ENCODE measurements around the gene APOBEC3C.
"Not testable (repeated sequence)": the region's sequence is repeated elsewhere in the genome, so short reads cannot be mapped to it uniquely, and the experiment has no call there.

Gene APOBEC3C

DNA sequence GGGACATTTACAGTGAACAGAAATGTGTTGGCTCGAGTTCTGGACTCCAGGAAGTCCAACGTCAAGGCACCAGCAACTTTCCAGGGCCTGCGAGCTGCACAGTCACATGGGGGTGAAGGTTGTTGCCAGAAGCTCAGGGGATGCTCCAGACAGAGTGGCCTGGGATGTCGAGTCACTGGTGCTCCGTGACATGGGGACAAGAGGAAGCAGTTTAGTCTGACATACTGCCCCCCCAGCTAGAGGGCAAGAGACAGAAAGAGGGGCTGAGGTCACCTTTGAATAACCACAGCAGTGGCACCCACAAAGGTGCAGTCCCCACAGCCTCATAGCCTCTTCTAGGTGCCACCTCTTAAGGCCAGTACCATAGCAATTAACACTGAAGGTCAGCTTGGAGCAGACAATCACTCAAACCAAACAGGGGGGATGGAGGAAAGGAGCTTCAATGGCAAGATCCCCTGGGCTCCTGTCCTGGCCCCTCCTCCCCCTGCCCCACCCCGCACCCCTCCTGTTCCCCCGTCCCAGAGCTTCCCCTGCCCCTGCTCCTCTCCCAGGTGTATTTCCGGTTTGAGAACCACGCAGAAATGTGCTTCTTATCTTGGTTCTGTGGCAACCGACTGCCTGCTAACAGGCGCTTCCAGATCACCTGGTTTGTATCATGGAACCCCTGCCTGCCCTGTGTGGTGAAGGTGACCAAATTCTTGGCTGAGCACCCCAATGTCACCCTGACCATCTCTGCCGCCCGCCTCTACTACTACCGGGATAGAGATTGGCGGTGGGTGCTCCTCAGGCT lies 10.7 kb downstream of the APOBEC3C start:
- no peak for FAIRE-seq

DNA sequence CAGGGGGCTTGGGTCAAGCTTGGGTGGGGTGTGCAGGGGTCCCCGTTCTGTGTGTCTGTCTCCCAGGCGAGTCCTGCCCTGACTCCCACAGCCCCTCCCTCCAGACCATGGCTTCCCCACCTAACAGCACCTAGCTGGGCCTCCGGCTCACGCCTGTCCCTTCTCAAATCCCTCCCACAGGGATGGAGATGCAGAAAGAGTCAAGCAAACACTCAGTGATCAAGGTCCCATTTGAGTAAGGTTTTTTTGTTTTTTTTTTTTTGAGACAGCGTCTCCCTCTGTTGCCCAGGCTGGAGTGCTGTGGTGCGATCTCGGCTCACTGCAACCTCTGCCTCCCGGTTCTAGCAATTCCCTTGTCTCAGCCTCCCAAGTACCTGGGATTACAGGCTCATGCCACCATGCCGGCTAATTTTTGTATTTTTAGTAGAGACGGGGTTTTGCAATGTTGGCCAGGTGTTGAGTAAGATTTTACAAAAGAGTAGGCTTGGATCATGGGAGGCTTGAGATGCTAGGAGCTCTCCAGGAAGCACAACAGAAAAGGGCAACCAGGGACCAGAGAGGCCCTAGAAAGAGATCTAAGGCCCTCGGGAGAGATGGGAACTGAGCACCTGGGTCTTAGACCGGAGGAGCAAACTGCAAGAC lies 12.6 kb downstream of the APOBEC3C start:
- FAIRE-seq, result no peak

DNA sequence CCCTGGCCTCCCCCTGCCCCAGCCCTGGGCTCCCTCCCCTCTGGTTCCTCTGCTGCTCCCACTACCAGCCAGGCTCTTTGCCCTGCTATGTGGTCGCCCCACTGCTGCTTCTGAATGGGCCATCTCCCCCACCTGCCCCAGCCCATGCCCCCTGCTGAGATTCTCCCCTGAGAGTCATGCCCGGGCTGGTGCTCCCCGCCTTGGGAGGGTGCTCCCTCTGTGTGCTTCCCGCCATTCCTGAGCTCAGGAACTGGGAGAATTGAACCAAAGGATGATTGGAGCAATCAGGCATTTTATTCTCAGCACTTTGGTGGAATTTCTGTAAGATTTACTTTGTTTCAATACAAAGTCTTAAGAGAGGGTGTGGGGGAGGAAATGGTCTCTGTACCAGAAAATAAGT lies 13.7 kb downstream of the APOBEC3C start:
- no peak for FAIRE-seq

DNA sequence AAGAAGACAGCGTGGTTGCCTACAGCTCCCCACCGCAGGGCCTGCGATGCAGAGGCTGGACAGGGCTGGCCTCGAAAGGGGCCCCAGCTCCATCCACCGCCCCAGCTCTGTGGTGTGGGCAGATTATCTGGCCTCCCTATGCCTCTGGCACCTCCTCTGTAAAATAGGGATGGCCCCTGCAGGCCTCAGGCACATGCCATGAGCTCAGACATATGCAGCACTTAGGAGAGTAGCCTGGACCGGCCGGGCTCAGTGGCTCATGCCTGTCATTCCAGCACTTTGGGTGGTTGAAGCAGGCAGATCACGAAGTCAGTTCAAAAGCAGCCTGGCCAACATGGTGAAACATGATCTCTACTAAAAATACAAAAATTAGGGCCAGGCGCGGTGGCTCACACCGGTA lies 14.2 kb downstream of the APOBEC3C start:
- FAIRE-seq, result no peak

DNA sequence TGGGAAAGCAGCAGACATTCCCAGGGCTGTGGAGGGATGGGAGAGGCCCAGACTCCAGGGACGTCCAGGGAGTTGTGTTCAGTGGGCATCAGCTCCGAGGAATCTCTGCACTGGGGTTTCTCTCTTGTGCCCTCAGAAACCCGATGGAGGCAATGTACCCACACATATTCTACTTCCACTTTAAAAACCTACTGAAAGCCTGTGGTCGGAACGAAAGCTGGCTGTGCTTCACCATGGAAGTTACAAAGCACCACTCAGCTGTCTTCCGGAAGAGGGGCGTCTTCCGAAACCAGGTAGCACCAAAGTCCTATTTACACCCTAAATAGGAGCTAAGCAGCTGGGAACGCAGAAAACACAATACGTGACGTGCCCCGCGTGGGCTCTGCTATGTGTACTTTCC lies 15.2 kb downstream of the APOBEC3C start:
- FAIRE-seq, result no peak

DNA sequence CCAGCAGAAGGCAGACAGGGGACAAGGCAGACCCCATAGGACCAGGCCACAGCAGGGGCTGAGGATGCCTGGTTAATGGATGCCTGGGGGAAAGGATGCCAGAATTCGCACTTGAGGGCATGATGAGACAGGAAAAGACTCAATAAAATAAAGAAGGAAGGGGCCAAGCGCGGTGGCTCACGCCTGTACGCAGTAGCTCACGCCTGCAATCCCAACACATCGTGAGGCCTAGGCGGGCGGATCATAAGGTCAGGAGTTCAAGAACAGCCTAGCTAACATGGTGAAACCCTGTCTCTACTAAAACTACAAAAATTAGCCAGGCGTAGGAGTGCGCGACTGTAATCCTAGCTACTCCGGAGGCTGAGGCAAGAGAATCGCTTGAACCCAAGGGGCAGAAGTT lies 16.6 kb downstream of the APOBEC3C start:
- no peak for FAIRE-seq

DNA sequence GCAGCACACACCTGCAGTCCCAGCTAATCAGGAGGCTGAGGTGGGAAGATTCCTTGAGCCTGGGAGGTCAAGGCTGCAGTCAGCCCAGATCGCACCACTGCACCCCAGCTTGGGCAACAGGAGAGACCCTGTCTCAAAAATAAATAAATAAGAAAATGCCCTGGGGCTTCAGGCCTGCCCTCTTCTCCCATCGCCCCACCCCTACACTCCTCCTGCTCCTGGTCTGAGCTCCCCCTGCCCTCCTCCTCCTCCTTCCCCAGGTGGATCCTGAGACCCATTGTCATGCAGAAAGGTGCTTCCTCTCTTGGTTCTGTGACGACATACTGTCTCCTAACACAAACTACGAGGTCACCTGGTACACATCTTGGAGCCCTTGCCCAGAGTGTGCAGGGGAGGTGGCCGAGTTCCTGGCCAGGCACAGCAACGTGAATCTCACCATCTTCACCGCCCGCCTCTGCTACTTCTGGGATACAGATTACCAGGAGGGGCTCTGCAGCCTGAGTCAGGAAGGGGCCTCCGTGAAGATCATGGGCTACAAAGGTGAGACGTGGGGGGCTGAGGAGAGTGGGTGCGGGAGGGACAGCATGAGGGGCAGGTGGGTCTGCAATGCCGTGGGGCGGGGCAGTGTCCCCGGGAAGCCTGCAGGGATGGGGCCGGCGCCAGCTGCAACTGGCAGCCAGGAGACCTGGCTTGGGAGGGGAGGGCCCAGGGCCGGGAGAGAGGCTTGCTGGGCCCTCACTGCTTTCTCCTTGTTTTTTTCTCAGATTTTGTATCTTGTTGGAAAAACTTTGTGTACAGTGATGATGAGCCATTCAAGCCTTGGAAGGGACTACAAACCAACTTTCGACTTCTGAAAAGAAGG lies 17.6 kb downstream of the APOBEC3C start:
- FAIRE-seq, result not testable (repeated sequence)

DNA sequence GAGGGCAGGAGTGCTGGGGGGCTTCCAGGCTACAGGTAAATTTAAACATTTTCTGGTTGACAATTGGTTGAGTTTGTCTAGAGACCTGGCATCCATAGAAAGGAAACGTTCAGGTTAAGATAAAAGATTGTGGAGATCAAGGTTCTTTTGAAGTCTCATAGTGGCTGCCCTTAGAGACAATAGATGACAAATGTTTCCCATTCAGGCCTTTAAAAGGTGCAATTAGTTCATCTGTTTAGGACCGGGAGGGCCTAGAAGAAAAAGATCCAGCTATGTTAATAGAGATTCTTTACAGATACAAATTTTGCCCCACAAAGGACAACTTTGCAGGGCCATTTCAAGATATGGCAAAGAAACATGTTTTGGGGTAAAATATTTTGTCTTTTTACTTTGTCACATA lies 23.0 kb downstream of the APOBEC3C start:
- FAIRE-seq, result not testable (repeated sequence)

DNA sequence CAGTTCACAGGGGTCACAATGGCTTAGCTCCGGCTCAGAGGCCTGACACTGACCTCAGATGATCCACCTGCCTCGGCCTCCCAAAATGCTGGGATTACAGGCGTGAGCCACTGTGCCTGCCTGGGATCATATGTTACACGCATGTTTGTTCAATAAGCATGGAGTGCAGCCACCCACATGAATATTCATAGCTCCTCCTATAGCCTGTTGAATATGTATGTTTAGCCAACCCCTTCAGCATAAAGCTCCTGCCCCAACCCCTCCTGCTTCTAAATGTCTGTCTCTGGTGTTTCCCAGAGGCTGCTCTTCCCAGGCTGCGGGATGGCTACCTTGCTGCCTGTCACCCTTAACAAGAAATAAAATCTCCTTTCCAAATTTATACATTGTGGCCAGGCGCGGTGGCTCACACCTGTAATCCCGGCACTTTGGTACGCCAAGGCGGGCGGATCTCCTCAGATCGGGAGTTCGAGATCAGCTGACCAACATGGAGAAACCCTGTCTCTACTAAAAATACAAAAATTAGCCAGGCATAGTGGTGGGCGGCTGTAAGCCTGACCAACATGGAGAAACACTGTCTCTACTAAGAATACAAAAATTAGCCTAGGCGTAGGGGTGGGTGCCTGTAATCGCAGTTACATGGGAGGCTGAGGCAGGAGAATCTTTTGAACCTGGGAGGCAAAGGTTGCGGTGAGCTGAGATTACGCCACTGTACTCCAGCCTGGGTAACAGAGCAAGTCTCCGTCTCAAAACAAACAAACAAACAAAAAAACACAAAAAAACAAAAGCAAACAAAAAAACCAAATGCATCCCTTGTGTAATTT lies 25.5 kb downstream of the APOBEC3C start:
- FAIRE-seq, result no peak

DNA sequence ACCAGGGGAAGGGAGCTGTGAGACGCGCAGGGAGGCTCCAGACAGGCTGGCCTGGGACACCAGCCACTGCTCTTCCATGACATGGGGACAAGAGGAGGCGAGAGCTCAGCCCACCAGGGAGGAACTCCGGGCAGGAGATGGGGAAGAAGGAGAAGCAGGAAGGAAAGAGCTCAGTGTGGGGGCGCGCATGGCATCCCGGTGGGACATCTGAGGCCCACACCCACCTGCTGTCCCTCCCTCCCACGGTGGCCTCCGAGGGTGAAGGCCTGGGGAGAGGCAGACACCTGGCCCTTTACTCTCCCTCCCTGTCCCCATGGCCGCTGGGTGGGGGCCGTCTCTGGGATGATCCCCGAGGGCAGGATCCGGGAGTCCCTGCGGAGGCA lies 26.1 kb downstream of the APOBEC3C start:
- not testable (repeated sequence) for FAIRE-seq

DNA sequence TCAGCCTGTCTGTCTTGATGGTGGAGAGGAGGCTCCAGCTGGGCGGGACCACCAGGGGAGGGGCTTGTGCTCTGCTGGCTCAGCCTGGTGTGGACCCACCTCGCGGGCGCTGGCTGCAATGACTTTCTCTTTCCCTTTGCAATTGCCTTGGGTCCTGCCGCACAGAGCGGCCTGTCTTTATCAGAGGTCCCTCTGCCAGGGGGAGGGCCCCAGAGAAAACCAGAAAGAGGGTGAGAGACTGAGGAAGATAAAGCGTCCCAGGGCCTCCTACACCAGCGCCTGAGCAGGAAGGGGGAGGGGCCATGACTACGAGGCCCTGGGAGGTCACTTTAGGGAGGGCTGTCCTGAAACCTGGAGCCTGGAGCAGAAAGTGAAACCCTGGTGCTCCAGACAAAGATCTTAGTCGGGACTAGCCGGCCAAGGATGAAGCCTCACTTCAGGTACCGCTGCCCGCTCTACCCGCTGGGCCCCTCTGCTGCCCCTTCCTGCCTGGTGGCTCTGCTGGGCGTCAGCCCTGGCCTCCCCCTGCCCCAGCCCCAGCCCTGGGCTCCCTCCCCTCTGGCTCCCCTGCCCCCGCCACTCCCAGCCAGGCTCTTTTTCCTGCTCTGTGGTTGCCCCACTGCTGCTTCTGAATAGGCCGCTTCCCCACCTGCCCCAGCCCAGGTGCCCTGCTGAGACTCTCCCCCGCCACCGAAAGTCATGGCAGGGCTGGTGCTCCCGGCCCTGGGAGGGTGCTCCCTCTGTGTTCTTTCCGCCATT lies 26.7 kb downstream of the APOBEC3C start, which contains the start of gene APOBEC3F:
APOBEC3F (plus strand) TSS at position 327 of the 759 bp plus-strand sequence; CDS start at position 424, 97 bp downstream.
- FAIRE-seq, result peak; percentile 97

DNA sequence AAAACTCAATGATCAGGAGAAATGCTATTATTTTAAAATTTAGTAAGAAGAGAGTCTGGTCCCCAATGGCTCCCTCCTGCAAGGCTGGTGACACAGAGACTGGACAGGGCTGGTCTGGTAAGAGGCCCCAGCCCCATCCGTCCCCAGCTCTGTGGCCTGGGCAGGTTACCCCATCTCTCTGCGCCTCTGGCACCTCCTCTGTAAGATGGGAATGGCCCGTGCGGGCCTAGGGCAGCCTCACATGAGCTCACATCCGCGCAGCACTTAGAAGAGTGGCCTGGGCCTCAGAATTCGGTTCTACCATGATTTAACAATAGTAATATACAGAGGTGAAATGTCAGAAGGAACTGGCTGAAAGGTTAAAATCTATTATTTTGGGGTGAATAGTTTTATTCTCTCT lies 27.9 kb downstream of the APOBEC3C start:
- FAIRE-seq, result no peak

DNA sequence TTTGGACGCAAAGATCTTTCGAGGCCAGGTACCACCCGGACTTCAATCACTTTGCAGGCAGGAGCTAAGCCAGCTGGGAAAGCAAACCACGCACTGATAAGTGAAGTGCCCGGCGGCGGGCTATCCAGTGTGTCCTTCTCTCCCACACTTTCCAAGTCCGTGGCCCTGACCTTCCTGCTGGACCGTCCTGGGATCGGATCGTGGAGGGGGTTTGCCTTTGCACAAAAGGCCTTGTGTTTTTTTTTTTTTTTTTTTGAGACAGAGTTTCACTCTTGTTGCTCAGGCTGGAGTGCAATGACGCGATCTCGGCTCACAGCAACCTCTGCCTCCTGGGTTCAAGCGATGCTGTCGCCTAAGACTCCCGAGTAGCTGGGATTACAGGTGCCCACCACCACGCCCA lies 29.0 kb downstream of the APOBEC3C start:
- FAIRE-seq, result not testable (repeated sequence)

DNA sequence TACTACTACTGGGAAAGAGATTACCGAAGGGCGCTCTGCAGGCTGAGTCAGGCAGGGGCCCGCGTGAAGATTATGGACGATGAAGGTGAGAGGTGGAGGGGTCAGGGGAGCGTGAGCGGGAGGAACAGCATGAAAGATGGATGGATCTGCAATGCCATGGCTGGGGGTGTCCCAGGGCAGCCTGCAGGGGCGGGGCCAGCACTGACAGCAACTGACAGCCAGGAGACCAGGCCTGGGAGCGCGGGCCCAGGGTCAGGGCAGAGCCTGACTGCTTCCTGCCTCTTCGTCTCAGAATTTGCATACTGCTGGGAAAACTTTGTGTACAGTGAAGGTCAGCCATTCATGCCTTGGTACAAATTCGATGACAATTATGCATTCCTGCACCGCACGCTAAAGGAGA lies 31.1 kb downstream of the APOBEC3C start:
- FAIRE-seq, result not testable (repeated sequence)

DNA sequence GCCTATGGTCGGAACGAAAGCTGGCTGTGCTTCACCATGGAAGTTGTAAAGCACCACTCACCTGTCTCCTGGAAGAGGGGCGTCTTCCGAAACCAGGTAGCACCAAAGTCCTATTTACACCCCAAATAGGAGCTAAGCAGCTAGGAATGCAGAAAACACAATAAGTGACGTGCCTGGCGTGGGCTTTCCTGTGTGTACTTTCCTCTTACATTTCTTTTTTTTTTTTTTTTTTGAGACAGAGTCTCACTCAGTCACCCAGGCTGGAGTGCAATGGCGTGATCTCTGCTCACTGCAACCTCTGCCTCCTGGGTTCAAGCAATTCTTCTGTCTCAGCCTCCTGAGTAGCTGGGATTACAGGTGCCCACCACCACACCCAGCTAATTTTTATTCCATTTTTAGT lies 35.4 kb downstream of the APOBEC3C start:
- not testable (repeated sequence) for FAIRE-seq

DNA sequence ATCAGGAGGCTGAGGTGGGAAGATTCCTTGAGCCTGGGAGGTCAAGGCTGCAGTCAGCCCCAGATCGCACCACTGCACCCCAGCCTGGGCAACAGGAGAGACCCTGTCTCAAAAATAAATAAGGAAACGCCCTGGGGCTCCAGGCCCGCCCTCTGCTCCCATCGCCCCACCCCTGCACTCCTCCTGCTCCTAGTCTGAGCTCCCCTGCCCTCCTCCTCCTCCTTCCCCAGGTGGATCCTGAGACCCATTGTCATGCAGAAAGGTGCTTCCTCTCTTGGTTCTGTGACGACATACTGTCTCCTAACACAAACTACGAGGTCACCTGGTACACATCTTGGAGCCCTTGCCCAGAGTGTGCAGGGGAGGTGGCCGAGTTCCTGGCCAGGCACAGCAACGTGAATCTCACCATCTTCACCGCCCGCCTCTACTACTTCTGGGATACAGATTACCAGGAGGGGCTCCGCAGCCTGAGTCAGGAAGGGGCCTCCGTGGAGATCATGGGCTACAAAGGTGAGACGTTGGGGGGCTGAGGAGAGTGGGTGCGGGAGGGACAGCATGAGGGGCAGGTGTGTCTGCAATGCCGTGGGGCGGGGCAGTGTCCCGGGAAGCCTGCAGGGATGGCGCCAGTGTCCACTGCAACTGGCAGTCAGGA lies 37.9 kb downstream of the APOBEC3C start:
- FAIRE-seq, result not testable (repeated sequence)

DNA sequence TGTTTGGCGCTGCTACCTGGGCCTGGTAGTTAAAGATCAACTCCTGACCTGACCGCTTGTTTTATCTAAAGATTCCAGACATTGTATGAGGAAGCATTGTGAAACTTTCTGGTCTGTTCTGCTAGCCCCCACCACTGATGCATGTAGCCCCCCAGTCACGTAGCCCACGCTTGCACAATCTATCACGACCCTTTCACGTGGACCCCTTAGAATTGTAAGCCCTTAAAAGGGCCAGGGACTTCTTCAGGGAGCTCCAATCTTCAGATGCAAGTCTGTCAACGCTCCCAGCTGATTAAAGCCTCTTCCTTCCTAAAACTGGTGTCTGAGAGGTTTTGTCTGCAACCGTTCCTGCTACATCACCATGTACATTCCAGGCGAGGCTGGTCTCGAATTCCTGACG lies 41.6 kb downstream of the APOBEC3C start:
- FAIRE-seq, result no peak

DNA sequence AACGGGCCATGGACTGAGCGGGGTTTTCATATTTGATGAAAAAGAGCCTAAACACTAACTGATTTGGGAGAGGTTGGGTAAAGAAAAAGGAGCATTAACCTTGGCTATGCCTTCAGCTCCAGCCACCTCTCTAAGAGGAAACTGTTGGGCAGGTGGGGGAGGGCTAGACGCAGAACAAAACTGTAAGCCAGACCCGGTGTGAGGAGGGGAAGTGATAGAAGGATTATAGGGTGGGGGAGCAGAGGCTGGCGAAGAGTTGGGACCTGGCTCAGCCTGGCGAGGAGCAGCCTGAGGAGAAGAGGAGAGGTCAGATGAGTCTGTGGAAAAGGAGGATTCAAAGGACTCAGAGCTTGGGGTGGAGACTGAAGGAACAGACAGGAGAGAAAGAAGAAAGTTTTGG lies 47.2 kb downstream of the APOBEC3C start:
- FAIRE-seq, result not testable (repeated sequence)

DNA sequence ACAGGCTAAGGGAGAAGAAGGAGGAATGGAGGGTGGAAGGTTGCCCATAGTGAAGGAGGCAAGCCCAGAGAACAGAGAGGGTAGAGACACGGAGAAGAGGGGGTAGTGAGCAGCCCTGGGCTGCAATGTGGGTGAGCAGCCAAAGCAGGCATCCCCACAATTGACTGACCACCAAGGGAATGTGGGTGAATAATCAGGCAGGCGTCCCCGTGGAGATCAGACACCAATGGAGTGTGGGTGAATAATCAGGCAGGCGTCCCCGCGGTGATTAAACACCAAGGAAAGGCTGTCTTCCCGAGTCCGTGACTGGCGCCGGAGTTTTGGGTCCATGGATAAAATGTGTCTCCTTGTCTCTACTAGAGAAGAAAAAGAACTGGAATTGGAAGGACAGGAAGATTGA lies 47.9 kb downstream of the APOBEC3C start:
- not testable (repeated sequence) for FAIRE-seq

DNA sequence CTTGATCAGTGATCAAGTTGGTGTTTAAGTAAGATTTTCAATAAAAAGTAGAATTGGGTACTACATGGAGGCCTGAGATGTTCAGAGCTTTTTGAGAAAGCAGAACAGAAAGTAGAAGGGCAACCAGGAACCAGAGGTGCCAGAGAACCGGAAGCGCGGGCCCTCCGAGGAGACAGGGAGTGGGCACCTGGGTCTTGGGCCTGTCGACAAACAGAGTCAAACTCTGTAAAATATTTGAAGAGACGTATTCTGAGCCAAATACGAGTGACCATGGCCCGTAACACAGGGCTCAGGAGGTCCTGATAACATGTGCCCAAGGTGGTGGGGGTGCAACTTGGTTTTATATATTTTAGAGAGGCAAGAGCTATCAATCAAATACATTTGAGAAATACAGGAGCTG lies 49.8 kb downstream of the APOBEC3C start:
- FAIRE-seq, result not testable (repeated sequence)

Measured in endometrium (tissue), 2 donors.